Erythroblast (primary cell): ENCODE data around the gene PNKP.

Experiments
- GATA1 ChIP-seq: IDR thresholded peaks from 2 replicates; pipeline ENCODE4 v1.6.1; 2011; ENCODE audit warnings: low read depth, mild to moderate bottlenecking, control low read depth, low read length, moderate library complexity
- POLR2A ChIP-seq: IDR thresholded peaks from 2 replicates; pipeline ENCODE4 v1.6.1; 2011; ENCODE audit warnings: mild to moderate bottlenecking, low read length

DNA sequence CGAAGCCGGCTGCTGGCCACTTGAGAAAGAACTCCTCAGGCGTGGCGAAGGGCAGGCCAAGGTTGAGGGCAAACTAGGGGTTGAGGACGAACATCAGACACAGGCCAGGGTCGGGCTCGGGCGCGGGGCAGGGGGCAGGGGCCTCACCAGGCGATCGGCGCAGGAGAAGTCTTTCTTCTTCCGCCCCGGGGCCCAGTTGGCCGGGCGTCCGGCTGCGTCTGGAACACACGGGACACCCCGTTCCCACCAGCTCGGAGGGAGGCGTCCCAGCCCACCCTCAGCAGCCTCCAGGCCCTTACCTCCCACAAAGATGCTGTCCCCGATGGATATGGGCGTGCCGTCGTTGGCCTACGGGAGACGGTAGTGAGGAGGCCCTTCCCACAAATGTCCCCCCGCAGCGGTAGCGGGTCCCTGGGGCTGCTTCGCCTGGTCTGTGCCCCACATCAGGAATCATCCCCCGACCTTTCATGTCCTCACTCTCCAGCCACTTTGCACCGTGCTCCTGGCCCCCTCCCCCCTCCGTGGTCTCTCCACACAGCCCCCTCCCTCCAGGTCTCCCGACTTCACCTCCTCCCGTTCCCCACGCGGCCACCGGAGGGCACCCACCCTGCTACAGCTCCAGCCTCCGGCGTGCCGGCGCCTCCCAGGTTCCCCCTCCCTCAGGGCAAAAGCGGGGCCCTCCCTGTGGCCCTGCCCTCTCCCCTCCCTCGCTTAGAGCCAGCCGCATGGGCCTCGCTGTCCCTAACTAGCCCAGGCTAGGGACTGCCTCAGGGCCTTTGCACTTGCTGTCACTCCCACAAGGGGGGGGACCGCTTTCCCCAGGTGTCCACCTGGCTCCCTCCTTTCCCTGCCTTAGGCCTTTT, 4.8 kb downstream of the PNKP start:
- no peak for TF ChIP-seq POLR2A
- TF ChIP-seq GATA1: no peak
